Colonic mucosa (tissue), 4 donors: ENCODE measurements around the gene DAZAP1. TPM values are rescaled to one million over a fixed set of nuclear protein-coding genes. Genes with fewer than 3 reads are reported as not detected.
"Not testable (repeated sequence)": the region's sequence is repeated elsewhere in the genome, so short reads cannot be mapped to it uniquely, and the experiment has no call there.

Source experiments
- DNase-seq: peaks from one replicate; pipeline ENCODE4 v3.0.0-alpha.2; 2020
- H3K27ac ChIP-seq: fragments of 200-600 bp; one replicate; pipeline ENCODE4 v1.8.0; 2021
- H3K27me3 ChIP-seq: fragments of 200-600 bp; one replicate; pipeline ENCODE4 v1.8.0; 2021
- H3K36me3 ChIP-seq: fragments of 200-600 bp; one replicate; pipeline ENCODE4 v1.8.0; 2021
- H3K4me1 ChIP-seq: fragments of 200-600 bp; one replicate; pipeline ENCODE4 v1.8.0; 2021; ENCODE audit warnings: mild to moderate bottlenecking
- H3K4me3 ChIP-seq: fragments of 200-600 bp; one replicate; pipeline ENCODE4 v1.8.0; 2021
- H3K9ac ChIP-seq, 2 donors: one replicate each; pipeline ENCODE4 v1.7.0; 2013; ENCODE audit warnings: control low read depth in 2 of 2, low read depth in 2 of 2, low read length in 2 of 2
- H3K9me3 ChIP-seq: fragments of 200-600 bp; one replicate; pipeline ENCODE4 v1.8.0; 2021
- CTCF ChIP-seq: fragments of 200-600 bp; IDR thresholded peaks from one replicate; pipeline ENCODE4 v1.8.0; 2022; ENCODE audit warnings: antibody characterized with exemption, mild to moderate bottlenecking
- intact Hi-C: fragments of 100-400 bp; cut with DNase I; formaldehyde crosslinking; loops from one replicate; pipeline ENCODE4 v1.14.1; 2022
- total RNA-seq, 2 donors: library from RNA; stranded (reverse); fragmentation: NEBNext Ultra II Directional in 1 of 2; extraction: Animal tissue kit (Norgen Biotek cat#: 25700) in 1 of 2; gene quantifications; one replicate each; pipeline ENCODE4 v1.2.1, GENCODE V29; 2021
- donor health status: healthy.
- donor health status: DM: no; HTN: no; CAD: no.
- donor health status: DM: no; HTN: no; CAD: no.

Gene DAZAP1
- total RNA-seq, 2 donors from 2014 or later = 92.9 to 210 TPM

GRCh38 chr19:1438035-1438932, 30.9 kb downstream of the DAZAP1 start, which contains the start of gene RPS15:
Gene RPS15 (plus strand): TSS chr19:1438396. CDS start chr19:1438426, 30 bp downstream.
- peaks cover 7% of the 10 kb centered on the region for H3K4me1 ChIP-seq
- peak; percentile 96 for DNase-seq

DNA sequence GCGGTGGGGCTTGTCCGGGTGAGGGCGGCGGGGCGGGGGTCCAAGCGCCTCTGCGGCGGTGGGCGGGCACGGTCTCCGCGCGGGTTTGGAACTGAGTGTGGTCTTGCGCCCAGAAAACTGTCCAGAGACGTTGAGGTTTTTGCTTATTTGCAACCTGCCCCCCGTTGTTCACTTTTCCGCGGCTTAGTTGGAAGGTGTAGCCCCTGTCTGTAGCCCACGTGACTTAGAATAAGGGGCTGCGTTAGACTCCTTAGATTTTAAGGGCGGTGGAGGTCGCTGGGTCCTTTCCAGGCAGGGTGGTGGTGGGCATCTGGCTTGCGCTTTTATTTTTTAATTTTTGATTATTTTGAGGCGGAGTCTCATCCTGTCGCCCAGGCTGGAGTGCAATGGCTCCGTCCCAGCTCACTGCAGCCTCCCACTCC, 31.6 kb downstream of the DAZAP1 start:
- H3K4me3 ChIP-seq = peak overlapping the region; percentile 73
- H3K36me3 ChIP-seq = peaks cover 18% of the 10 kb centered on the region
- DNase-seq = no peak
- H3K4me1 ChIP-seq = peaks cover 12% of the 10 kb centered on the region
- intact Hi-C loops = no loop called here
- H3K27ac ChIP-seq = no peak overlapping the region
- peak overlapping the region; percentile 81 to 90 for H3K9ac ChIP-seq
- no peaks in the 10 kb centered on the region for H3K9me3 ChIP-seq
- no peaks in the 10 kb centered on the region for H3K27me3 ChIP-seq
- TF ChIP-seq CTCF = no peak

More at GRCh38 chr19:1438035-1438932, 30.9 kb downstream of the DAZAP1 start, which contains the start of gene RPS15:
- Histone ChIP-seq H3K4me3 (peak within 1 kb of the TSS; percentile 73), H3K27me3 (no peaks in the 10 kb centered on the region), H3K27ac (peak within 1 kb of the TSS; percentile 66), H3K9ac (peak within 1 kb of the TSS; percentile 81 to 90), H3K9me3 (no peaks in the 10 kb centered on the region), H3K36me3 (peaks cover 23% of the 10 kb centered on the region)
- peak; percentile 95 for TF ChIP-seq CTCF
- intact Hi-C loops = no loop called here

GRCh38 chr19:1439525-1440417, 32.4 kb downstream of the DAZAP1 start:
- H3K9me3 ChIP-seq, DNase-seq, H3K27ac ChIP-seq, H3K27me3 ChIP-seq, intact Hi-C loops: not testable (repeated sequence)
- Histone ChIP-seq H3K4me1 (peaks cover 12% of the 10 kb centered on the region), H3K4me3 (peak overlapping the region; percentile 73), H3K9ac (peak overlapping the region; percentile 81 to 90), H3K36me3 (peaks cover 17% of the 10 kb centered on the region)

- TF ChIP-seq CTCF = no peak
- Histone ChIP-seq H3K9me3 (no peaks in the 10 kb centered on the region), H3K36me3 (peaks cover 17% of the 10 kb centered on the region), H3K27ac (no peak overlapping the region), H3K4me3 (no peak overlapping the region), H3K4me1 (peaks cover 12% of the 10 kb centered on the region), H3K27me3 (peaks cover 2% of the 10 kb centered on the region), H3K9ac (no peak overlapping the region)
- DNase-seq = no peak
- intact Hi-C loops = no loop called here
These were observed 33.0 kb downstream of the DAZAP1 start for GRCh38 chr19:1440418-1440801.

- intact Hi-C loops = no loop called here
- no peak overlapping the region for H3K9ac ChIP-seq
These were observed 33.6 kb downstream of the DAZAP1 start for GRCh38 chr19:1441022-1441426.

More at GRCh38 chr19:1441022-1441426, 33.6 kb downstream of the DAZAP1 start:
- no peak for TF ChIP-seq CTCF
- no peaks in the 10 kb centered on the region for H3K9me3 ChIP-seq
- H3K4me3 ChIP-seq = no peak overlapping the region
- peaks cover 7% of the 10 kb centered on the region for H3K27me3 ChIP-seq
- H3K27ac ChIP-seq = no peak overlapping the region
- peaks cover 12% of the 10 kb centered on the region for H3K4me1 ChIP-seq
- peaks cover 17% of the 10 kb centered on the region for H3K36me3 ChIP-seq
- no peak for DNase-seq
